Spinal cord (tissue), 10 donors: Measurements from ENCODE around the gene JADE2. TPM values are rescaled to one million over a fixed set of nuclear protein-coding genes. Genes with fewer than 3 reads are reported as not detected.
"Not testable (repeated sequence)": the region's sequence is repeated elsewhere in the genome, so short reads cannot be mapped to it uniquely, and the experiment has no call there.

Source experiments
- DNase-seq, 6 donors: peaks; one replicate each; pipeline versions ENCODE4 v3.0.0 to v3.0.0-alpha.2; 2013 to 2015; ENCODE audit warnings: low spot score in 6 of 6, low read depth in 4 of 6
- H3K27ac ChIP-seq: one replicate; pipeline ENCODE4 v1.5.1; 2013; ENCODE audit warnings: low read depth, low read length, control low read depth
- H3K27me3 ChIP-seq: one replicate; pipeline ENCODE4 v1.6.1; 2013; ENCODE audit warnings: low read length; ENCODE audit not compliant: control insufficient read depth, insufficient read depth
- H3K36me3 ChIP-seq: one replicate; pipeline ENCODE4 v1.6.1; 2013; ENCODE audit warnings: low read length; ENCODE audit not compliant: control insufficient read depth, insufficient read depth
- H3K4me1 ChIP-seq: one replicate; pipeline ENCODE4 v1.6.1; 2013; ENCODE audit warnings: low read length; ENCODE audit not compliant: control insufficient read depth, insufficient read depth
- H3K4me3 ChIP-seq: one replicate; pipeline ENCODE4 v1.5.1; 2013; ENCODE audit warnings: low read depth, low read length, control low read depth
- H3K9me3 ChIP-seq: one replicate; pipeline ENCODE4 v1.6.1; 2013; ENCODE audit warnings: low read length; ENCODE audit not compliant: control insufficient read depth, insufficient read depth
- WGBS: methylation state at CpG from one replicate; pipeline ENCODE4 v1.1.5; 2013; ENCODE audit warnings: missing lambda C conversion rate; ENCODE audit not compliant: insufficient coverage; 5-methylcytosine and 5-hydroxymethylcytosine counted together
- polyA plus RNA-seq, 2 donors: library from polyadenylated mRNA; unstranded; fragments of 120-200 nt; gene quantifications; one replicate each; pipeline ENCODE4 v1.2.1, GENCODE V29; 2013; ENCODE audit not compliant: insufficient read length in 2 of 2
- total RNA-seq, 2 donors: library from RNA; depleted of rRNA in 1 of 2; stranded (reverse); fragments of 120-200 nt in 1 of 2; fragments of >200 nt in 1 of 2; gene quantifications; one replicate each; pipeline versions ENCODE4 v1.2.3 to v1.2.4, GENCODE V29; 2013 to 2014
- donor health status: healthy.

JADE2 gene
- total and polyA plus RNA-seq, 4 donors: 6.0 to 12.1 (median 8.9) TPM

DNA sequence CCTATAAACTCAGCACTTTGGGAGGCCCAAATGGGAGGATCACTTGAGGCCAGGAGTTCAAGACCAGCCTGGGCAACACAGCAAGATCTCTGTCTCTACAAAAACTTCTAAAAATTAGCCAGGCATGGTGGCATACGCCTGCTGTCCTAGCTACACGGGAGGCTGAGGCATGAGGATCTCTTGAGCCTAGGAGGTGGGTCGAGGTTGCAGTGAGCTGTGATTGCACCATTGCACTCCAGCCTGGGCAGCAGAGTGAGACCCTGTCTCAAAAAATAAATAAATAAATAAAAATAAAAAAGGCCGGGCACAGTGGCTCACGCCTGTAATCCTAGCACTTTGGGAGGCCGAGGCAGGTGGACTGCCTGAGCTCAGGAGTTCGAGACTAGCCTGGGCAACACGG lies 8.5 kb upstream of the JADE2 start:
- not testable (repeated sequence) for H3K36me3 ChIP-seq, H3K9me3 ChIP-seq, H3K27me3 ChIP-seq, DNase-seq, H3K4me1 ChIP-seq, H3K27ac ChIP-seq, H3K4me3 ChIP-seq
- WGBS: 86% methylated on average over 6 of the region's 8 CpGs

DNA sequence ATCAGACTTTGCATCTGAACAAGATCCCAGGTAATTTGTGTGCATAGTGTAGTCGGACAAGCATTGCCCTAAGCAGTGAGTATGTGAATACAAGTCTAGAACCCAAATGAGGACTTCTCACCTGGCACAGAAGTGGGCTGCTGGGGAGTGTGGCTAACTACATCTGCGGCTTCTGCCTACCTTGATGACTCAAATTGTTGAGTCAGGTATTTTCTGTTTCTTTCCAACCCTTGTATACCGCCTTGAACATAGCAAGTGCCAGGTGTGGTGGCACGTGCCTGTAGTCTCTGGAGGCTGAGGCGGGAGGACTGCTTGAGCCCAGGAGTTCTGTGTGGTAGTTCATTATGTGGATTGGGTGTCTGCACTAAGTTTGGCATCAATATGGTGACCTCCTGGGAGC lies 7.9 kb upstream of the JADE2 start:
- Histone ChIP-seq H3K27ac (no peak overlapping the region), H3K36me3 (no peaks in the 10 kb centered on the region), H3K4me3 (no peak overlapping the region), H3K27me3 (no peaks in the 10 kb centered on the region), H3K4me1 (no peaks in the 10 kb centered on the region), H3K9me3 (no peaks in the 10 kb centered on the region)
- no peak for DNase-seq
- WGBS: 100% methylated on average over 4 of the region's 5 CpGs

DNA sequence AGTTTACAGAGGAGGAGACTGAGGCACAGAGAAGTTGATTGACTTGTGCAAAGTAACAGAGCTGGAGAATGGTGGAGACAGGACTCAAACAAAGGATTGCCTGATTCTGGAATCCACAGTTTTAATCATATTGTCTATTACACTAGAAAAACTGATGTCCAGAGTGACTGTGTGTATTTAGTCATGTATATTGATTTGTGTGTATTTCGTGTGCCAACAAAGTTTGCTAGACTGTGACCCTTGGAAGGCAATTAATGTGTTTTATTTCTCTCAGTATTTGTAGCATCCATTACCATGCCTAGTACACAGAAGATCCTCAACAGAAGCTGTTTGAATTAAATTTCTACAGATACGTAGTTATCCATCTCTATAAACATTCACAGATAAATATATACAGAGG lies 5.5 kb upstream of the JADE2 start:
- DNase-seq: no peak
- WGBS: 100% methylated on average over 1 of the region's 2 CpGs
- H3K4me3 ChIP-seq: no peak overlapping the region
- H3K4me1 ChIP-seq: peaks cover 12% of the 10 kb centered on the region
- H3K36me3 ChIP-seq: no peaks in the 10 kb centered on the region
- no peak overlapping the region for H3K27ac ChIP-seq
- peaks cover 2% of the 10 kb centered on the region for H3K27me3 ChIP-seq
- no peaks in the 10 kb centered on the region for H3K9me3 ChIP-seq

DNA sequence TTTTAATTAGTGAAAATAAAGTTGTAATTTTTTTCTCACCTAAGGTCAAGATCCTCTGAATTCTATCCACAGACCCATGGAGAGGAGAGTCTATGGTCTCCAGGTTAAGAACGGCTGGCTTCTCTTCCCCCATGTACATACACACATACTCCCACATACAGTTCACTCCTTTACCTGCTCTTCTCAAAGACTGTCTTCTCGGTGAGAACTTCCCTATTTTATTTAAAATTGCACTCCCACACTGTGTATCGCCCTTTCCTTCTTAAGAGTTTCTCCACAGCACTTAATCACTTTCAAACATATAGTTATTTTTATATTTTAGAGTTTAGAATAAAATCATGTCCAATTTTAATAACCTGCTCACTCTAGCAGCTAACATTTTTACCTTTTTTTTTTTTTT lies 3.6 kb upstream of the JADE2 start:
- Histone ChIP-seq H3K36me3 (no peaks in the 10 kb centered on the region), H3K4me3 (no peak overlapping the region), H3K9me3 (no peaks in the 10 kb centered on the region), H3K4me1 (peaks cover 20% of the 10 kb centered on the region), H3K27ac (no peak overlapping the region), H3K27me3 (peaks cover 2% of the 10 kb centered on the region)
- no peak for DNase-seq
- 79% methylated on average over 2 of the region's 3 CpGs for WGBS

DNA sequence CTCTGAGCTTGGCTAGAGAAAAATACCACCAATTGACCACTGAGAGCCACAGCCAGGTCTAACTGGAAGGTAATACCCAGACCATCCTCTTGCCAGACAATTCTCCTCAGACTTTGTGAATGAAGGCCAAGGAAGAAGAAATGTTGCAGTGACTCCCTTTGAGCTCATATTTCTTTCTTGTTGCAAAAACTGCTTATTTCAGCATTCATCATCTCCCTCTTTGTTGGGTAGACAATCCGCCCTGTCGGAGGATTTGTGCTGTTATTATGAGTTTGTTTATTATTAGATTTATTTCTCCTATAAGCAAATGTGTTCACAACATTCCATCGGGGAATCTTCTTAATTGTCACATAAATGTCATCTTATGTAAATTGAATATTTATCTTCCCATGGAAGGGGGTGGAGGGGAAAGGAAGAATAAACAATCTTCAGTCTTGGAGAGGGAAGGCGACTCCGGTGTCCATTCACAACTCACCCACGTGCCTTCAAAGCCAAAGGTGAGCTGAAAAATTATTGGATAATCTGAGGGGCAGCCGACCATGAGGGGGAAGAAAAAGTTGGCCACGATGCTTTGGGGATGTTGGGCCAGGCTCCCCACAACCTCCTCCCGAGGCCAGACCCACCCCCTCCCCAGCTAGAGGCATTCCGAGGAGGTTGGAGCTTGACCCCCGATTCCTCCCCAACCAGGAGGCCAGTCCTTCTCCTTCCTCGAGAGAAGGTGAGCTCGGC lies 1.8 kb upstream of the JADE2 start:
- peak overlapping the region; percentile 25 for H3K27ac ChIP-seq
- H3K36me3 ChIP-seq: no peaks in the 10 kb centered on the region
- H3K27me3 ChIP-seq: peaks cover 2% of the 10 kb centered on the region
- peak in 1 of 6 donors; percentile 67 for DNase-seq
- peaks cover 35% of the 10 kb centered on the region for H3K4me1 ChIP-seq
- no peaks in the 10 kb centered on the region for H3K9me3 ChIP-seq
- WGBS: 5% methylated on average over 4 of the region's 13 CpGs
- peak overlapping the region; percentile 73 for H3K4me3 ChIP-seq

DNA sequence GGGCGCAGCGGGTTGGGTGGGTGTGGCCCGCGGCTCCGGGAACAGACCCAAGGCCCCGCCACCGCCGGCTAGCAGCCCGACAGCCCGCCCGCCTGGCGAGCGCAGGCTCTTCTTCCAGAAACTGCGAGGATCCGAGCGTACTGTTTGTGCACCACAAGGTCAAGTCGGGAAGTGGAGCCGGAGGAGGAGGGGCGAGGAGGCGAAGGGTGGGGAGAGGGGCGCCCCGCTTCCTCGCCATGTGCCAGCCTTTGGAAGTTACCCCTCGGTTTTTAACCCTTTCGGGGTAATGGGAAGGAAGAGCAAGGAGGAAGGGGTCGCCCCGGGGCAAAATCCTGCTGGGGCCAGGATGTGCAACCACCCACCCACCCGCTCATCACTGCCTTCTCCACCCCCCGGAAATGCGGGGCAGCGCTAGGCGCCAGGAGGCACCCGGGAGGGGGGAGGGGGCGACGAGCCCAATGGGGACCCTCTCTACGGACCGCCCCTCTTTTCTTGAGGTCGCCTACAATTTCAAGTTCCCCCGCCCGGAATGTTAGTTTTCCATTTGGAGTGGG lies 1.1 kb upstream of the JADE2 start:
- peak overlapping the region; percentile 67 for H3K27ac ChIP-seq

DNA sequence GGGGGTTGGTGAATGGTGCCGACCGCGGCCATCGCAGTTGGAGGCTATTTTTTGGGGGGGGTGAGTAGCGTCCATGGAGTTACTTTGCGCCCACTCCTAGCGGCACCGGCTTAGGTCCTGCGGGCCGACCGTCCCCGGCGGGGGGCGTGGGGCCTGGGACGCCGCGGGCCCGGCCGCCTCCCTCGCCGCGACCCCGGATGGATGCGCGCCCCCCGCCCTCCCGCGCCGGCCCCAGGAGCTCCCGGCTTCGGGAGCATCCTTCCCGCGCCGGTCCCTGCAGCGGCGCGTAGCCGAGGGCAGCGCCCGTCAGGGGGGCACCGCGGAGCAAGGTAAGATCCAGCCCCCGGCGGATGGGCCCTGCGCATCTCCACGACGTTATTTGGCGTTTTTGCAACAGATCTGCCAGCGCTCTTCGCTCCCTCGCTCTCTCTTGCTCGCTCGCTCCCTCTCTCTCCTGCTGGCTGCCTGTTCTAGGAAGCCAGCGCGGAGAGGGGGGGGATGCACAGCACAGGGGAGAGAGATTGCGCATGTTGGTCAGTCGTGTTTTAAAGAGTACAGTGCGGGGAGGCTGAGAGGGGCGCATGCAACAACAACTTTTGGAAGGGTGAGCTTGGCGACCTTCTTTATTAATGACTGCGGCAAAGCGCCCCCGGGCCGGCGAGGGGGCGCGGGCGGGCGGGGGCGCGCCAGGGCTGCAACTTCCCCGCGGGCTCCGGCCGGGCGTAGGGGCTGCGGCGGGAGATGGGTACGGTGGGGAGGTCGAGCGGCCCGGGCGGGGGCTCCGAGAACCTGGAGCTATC lies 413 bp downstream of the JADE2 start:
- H3K27ac ChIP-seq: peak overlapping the region; percentile 71
- H3K4me1 ChIP-seq: peaks cover 48% of the 10 kb centered on the region
- peak overlapping the region; percentile 73 for H3K4me3 ChIP-seq
- under 1% methylated on average over 83 of the region's 84 CpGs for WGBS
- peak in 3 of 6 donors; percentile 66 to 94 (median 93) for DNase-seq
- peaks cover 2% of the 10 kb centered on the region for H3K27me3 ChIP-seq
- H3K9me3 ChIP-seq: no peaks in the 10 kb centered on the region
- H3K36me3 ChIP-seq: no peaks in the 10 kb centered on the region

More for the DNA sequence above, 1.1 kb upstream of the JADE2 start:
- Histone ChIP-seq H3K27me3 (peaks cover 2% of the 10 kb centered on the region), H3K4me1 (peaks cover 37% of the 10 kb centered on the region), H3K36me3 (no peaks in the 10 kb centered on the region), H3K9me3 (no peaks in the 10 kb centered on the region), H3K4me3 (peak overlapping the region; percentile 73)
- 1% methylated on average over 31 of the region's 40 CpGs for WGBS
- DNase-seq: peak in 3 of 6 donors; percentile 33 to 81 (median 75)

DNA sequence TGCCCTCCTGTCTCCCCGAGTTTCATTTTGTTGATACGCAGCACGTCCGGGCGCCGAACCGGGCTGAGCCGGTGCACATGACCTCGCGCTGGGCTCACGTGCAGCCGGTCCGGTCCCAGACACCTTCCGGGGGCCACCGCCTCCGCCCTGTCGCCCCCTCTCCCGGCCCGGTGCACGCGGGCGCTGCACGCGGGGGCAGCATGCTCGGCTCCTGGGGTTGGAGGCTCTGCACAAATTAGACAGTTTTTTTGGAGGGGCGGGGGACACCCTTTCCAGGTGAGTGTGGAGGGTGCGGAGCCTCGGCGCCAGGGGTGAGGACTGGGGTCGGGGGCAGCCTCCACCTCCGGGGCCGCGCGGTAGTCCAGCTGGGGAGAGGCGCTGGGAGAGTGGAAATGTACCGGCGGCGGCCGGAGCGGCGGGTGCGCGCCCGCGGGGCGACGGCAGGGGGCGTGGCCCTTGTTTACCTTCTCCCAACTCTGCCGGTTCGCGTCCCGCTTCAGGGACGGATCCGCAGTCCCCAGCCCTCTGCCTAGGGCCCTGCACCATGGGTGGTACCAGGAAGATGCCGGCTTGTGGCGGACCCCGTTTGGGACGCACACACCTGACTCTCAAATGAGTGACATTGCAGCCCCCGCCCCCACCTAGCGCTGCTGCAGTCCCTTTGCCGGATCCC lies 1.1 kb downstream of the JADE2 start:
- Histone ChIP-seq H3K9me3 (no peaks in the 10 kb centered on the region), H3K27me3 (peaks cover 2% of the 10 kb centered on the region), H3K27ac (no peak overlapping the region), H3K4me1 (peaks cover 53% of the 10 kb centered on the region), H3K4me3 (peak overlapping the region; percentile 73), H3K36me3 (no peaks in the 10 kb centered on the region)
- DNase-seq: peak in 2 of 6 donors; percentile 37 to 47
- 0% methylated on average over 61 of the region's 61 CpGs for WGBS

DNA sequence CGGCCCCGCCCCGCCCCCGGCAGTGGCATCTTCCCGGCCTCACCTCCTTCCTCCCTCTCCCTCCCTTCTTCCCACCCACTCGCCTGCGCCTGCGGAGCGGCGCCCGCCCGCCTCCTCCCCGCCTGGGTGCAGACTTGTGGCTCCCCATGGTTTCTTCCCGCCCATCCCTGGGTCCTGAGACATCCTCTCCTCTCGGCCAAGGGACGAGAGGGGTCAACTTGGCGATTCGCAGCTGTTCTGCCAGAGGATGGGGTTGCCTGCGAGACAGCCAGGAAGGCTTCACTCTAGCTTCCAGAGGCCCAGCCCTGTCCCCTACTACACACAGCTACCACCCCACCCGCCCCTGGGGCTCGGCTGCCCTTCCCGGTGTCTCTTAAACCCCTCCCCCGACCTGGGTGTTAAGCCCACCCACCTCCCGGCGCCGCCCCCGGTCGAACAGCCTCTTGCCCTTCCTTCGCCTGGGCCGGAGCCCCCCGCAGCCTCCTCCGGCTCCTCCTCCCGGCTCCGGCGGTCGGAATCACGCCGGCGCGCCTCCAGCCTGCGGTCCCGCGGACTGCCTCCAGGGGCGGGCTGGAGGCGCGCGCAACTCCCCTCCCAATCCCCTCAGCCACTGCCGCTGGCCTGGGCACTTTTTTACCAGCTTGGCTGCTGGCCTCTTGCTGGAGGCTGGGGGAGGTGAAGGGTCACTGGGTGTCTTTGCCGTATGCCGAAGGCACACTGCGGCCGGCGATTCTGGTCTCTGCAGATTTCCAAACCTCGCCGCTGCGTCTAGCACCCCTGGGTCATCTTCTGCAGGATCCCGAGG lies 1.9 kb downstream of the JADE2 start:
- no peak overlapping the region for H3K27ac ChIP-seq
- DNase-seq: peak in 3 of 6 donors; percentile 73 to 93 (median 92)
- peaks cover 53% of the 10 kb centered on the region for H3K4me1 ChIP-seq
- no peaks in the 10 kb centered on the region for H3K36me3 ChIP-seq
- H3K27me3 ChIP-seq: peaks cover 2% of the 10 kb centered on the region
- under 1% methylated on average over 50 of the region's 57 CpGs for WGBS
- no peaks in the 10 kb centered on the region for H3K9me3 ChIP-seq
- peak overlapping the region; percentile 73 for H3K4me3 ChIP-seq
